Measurements from ENCODE around the gene OTC. TPM values are rescaled to one million over a fixed set of nuclear protein-coding genes. Genes with fewer than 3 reads are reported as not detected.

Gene OTC
- total and polyA plus RNA-seq, 2 donors (not counting 1 experiment from before 2014, with no cell fraction given) = not detected

DNA sequence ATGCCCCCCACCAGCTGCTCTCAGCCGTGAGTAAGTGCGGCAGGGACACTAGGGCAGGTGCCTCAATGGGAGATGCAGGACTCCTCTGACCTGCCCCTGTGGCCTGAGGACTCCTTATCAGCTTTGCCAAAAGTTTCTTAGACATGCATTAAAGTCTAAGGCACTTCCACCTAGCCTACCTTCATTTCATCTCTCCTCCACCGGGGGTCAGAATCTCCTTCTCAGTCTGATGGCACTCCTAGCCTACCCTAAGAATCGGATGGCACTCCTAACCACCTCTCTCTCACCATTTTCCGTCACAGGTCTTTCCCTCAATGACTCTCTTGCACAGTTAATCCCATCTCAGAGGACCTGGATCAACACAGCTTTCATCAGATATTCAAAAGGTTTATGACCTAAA, 85.9 kb downstream of the OTC start:
- H3K4me1 ChIP-seq (ENCODE audit: control insufficient read depth in 2 of 2, insufficient read depth in 2 of 2, low read length in 2 of 2) = no peaks in the 10 kb centered on the region
- H3K79me2 ChIP-seq (ENCODE audit: control insufficient read depth, insufficient read depth, low read length) = no peaks in the 10 kb centered on the region
- no peak for ATAC-seq (ENCODE audit: low read depth)
- no peak overlapping the region for H3K4me3 ChIP-seq (ENCODE audit: control extremely low read depth in 1 of 5, extremely low read depth in 1 of 5, insufficient read depth in 1 of 5, low read depth in 2 of 5, low read length in 4 of 5)
- H3K27ac ChIP-seq (ENCODE audit: low read length in 2 of 2) = no peak overlapping the region
- WGBS (ENCODE audit: insufficient coverage) = 89% methylated on average over 5 of the region's 5 CpGs
- Mint-ChIP-seq H3K4me1 (no peaks in the 10 kb centered on the region), H3K4me3 (no peak overlapping the region), H3K9me3 (ENCODE audit: insufficient read depth) (no peaks in the 10 kb centered on the region), H3K27ac (no peak overlapping the region), H3K27me3 (peaks cover 6% of the 10 kb centered on the region)
- no peaks in the 10 kb centered on the region for H3K36me3 ChIP-seq (replicated peaks in 1 of 2; ENCODE audit: control extremely low read depth in 1 of 2, control insufficient read depth in 1 of 2, extremely low read depth in 1 of 2, insufficient read depth in 2 of 2, low read length in 1 of 2)
- DNase-seq = no peak
- CTCF ChIA-PET = no interaction called here
- no peaks in the 10 kb centered on the region for H3K9me3 ChIP-seq (ENCODE audit: control extremely low read depth in 1 of 3, control insufficient read depth in 2 of 3, insufficient read depth in 1 of 3, low read length in 2 of 3)
- TF ChIP-seq CTCF (IDR thresholded peaks at IDR 0.05) (no peak), EZH2 (IDR thresholded peaks at IDR 0.05; ENCODE audit: borderline replicate concordance, insufficient read depth, low read depth, low read length, poor library complexity, severe bottlenecking) (no peak)
- POLR2A ChIA-PET = no interaction called here
- H3K4me2 ChIP-seq (replicated peaks; ENCODE audit: low read depth, low read length, poor library complexity, severe bottlenecking) = no peak overlapping the region
- intact Hi-C loops (cut with micrococcal nuclease) = no loop called here
- H3K9ac ChIP-seq (ENCODE audit: low read length) = no peak overlapping the region
- H4K20me1 ChIP-seq (ENCODE audit: control insufficient read depth, insufficient read depth, low read length, poor library complexity, severe bottlenecking) = no peaks in the 10 kb centered on the region
- H3K27me3 ChIP-seq (replicated peaks in 1 of 4; ENCODE audit: control extremely low read depth in 1 of 4, control insufficient read depth in 3 of 4, insufficient read depth in 4 of 4, low read length in 3 of 4) = no peaks in the 10 kb centered on the region
- no peak overlapping the region for H2AFZ ChIP-seq (ENCODE audit: insufficient read depth, low read depth, low read length, poor library complexity, severe bottlenecking)

- Mint-ChIP-seq H3K4me1 (no peaks in the 10 kb centered on the region), H3K27ac (no peak overlapping the region), H3K4me3 (no peak overlapping the region), H3K27me3 (no peaks in the 10 kb centered on the region), H3K9me3 (ENCODE audit: insufficient read depth) (no peaks in the 10 kb centered on the region)
- DNase-seq = no peak
- Histone ChIP-seq H3K27ac (ENCODE audit: low read length in 2 of 2) (no peak overlapping the region), H2AFZ (ENCODE audit: insufficient read depth, low read depth, low read length, poor library complexity, severe bottlenecking) (no peak overlapping the region), H3K4me1 (ENCODE audit: control insufficient read depth in 2 of 2, insufficient read depth in 2 of 2, low read length in 2 of 2) (no peaks in the 10 kb centered on the region), H3K4me3 (ENCODE audit: control extremely low read depth in 1 of 5, extremely low read depth in 1 of 5, insufficient read depth in 1 of 5, low read depth in 2 of 5, low read length in 4 of 5) (no peak overlapping the region), H3K27me3 (replicated peaks in 1 of 4; ENCODE audit: control extremely low read depth in 1 of 4, control insufficient read depth in 3 of 4, insufficient read depth in 4 of 4, low read length in 3 of 4) (no peaks in the 10 kb centered on the region), H3K4me2 (replicated peaks; ENCODE audit: low read depth, low read length, poor library complexity, severe bottlenecking) (no peak overlapping the region), H3K9ac (ENCODE audit: low read length) (no peak overlapping the region), H3K36me3 (replicated peaks in 1 of 2; ENCODE audit: control extremely low read depth in 1 of 2, control insufficient read depth in 1 of 2, extremely low read depth in 1 of 2, insufficient read depth in 2 of 2, low read length in 1 of 2) (no peaks in the 10 kb centered on the region), H3K79me2 (ENCODE audit: control insufficient read depth, insufficient read depth, low read length) (no peaks in the 10 kb centered on the region), H4K20me1 (ENCODE audit: control insufficient read depth, insufficient read depth, low read length, poor library complexity, severe bottlenecking) (no peaks in the 10 kb centered on the region), H3K9me3 (ENCODE audit: control extremely low read depth in 1 of 3, control insufficient read depth in 2 of 3, insufficient read depth in 1 of 3, low read length in 2 of 3) (no peaks in the 10 kb centered on the region)
- ChIA-PET CTCF (no interaction called here), POLR2A (no interaction called here)
- no peak for TF ChIP-seq CTCF (IDR thresholded peaks at IDR 0.05)
- no peak for TF ChIP-seq EZH2 (IDR thresholded peaks at IDR 0.05; ENCODE audit: borderline replicate concordance, insufficient read depth, low read depth, low read length, poor library complexity, severe bottlenecking)
- no peak for ATAC-seq (ENCODE audit: low read depth)
- intact Hi-C loops (cut with micrococcal nuclease) = no loop called here
Measured at GRCh38 chrX:38452603-38453002, 100.2 kb downstream of the OTC start.

All from B cell (primary cell).